Measurements from ENCODE around the gene CACHD1. TPM values are rescaled to one million over a fixed set of nuclear protein-coding genes. Genes with fewer than 3 reads are reported as not detected.

CACHD1 gene
- total RNA-seq, 2 donors from 2014 or later, result 8.6 to 12.9 TPM

DNA sequence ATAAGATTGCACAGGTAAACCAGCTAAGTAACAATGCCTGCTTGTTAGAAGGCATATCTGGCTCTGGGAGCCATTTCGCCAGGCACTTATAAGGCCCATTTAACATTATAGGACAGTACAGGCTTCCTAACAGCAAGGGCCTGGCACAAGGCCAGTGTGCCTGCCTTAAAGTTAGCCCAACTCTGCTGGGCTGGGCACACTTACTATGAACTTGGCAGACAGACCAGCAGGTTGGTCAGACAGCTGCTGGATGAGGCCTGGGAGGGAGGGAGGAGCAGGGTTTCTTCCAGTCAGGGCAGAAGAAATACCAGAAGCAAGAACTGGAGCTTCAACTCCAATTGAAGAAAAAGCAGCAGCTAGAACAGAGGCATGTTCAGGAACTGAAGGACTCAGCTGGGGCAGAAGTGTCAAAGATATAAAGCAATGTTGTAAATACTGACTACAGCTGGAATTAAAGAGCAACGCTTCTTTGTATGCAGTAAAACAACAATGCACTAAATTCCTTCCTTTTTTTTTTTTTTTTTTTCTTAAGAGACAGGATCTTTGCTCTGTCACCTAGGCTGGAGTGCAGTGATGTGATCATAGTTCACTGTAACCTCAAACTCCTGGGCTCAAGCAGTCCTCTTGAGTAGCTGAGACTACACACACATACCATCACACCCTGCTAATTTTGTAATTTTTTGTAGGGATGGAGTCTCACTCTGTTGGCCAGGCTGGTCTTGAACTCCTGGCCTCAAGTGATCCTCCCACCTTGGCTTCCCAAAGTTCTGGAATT, 4.9 kb downstream of the CACHD1 start:
- Histone ChIP-seq H3K4me1 (peaks cover 62% of the 10 kb centered on the region), H3K27ac (peak overlapping the region in 3 of 4 donors; percentile 23 to 25 (median 24)), H3K27me3 (no peaks in the 10 kb centered on the region), H3K4me3 (no peak overlapping the region), H3K9me3 (no peaks in the 10 kb centered on the region), H3K36me3 (replicated peaks in 1 of 2; ENCODE audit: insufficient read depth in 1 of 2, low read depth in 2 of 2) (no peaks in the 10 kb centered on the region)
- intact Hi-C loops (cut with DNase I), result no loop called here
- TF ChIP-seq POLR2A (IDR thresholded peaks at IDR 0.05), result no peak
- TF ChIP-seq, protein P1, sequence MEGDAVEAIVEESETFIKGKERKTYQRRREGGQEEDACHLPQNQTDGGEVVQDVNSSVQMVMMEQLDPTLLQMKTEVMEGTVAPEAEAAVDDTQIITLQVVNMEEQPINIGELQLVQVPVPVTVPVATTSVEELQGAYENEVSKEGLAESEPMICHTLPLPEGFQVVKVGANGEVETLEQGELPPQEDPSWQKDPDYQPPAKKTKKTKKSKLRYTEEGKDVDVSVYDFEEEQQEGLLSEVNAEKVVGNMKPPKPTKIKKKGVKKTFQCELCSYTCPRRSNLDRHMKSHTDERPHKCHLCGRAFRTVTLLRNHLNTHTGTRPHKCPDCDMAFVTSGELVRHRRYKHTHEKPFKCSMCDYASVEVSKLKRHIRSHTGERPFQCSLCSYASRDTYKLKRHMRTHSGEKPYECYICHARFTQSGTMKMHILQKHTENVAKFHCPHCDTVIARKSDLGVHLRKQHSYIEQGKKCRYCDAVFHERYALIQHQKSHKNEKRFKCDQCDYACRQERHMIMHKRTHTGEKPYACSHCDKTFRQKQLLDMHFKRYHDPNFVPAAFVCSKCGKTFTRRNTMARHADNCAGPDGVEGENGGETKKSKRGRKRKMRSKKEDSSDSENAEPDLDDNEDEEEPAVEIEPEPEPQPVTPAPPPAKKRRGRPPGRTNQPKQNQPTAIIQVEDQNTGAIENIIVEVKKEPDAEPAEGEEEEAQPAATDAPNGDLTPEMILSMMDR (IDR thresholded peaks at IDR 0.05), result no peak
- 40 to 53% methylated on average over 2 of the region's 2 CpGs for WGBS, 2 donors
- DNase-seq, result peak; percentile 78 to 91 (median 86)
- peak; percentile 50 for ATAC-seq

DNA sequence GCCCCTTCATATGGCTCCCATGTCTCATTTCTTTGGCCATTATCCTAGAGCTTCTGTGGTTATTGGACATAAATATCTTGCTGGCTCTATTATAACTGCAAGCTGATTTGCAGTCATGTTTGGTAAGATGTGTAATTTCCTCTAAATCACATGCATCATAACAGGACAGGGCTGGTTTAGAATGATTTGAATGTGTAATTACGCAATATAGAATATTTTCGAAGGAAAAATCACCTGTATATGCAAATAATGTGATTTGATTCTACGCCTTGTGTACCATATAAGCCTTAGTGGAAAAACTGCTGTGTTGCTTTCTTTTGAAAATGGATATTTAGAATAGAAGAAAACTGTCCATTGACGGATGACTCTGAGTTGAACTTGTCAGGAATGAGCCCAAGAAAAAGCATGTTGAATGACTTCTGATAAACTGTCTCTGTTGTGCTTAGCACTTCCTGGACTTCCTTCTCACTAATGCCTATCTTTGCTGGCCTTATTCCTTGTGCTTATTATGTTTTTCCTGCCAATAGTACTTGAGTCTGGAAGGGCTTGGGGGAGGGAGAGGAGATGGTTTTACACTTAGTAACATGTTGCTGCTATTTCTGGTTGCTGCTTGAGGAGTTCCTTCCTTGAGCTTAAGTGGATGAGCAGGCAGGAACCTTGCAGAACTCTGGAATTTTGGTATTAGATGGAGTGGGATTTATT, 6.5 kb downstream of the CACHD1 start:
- no peak overlapping the region for H3K4me3 ChIP-seq

DNA sequence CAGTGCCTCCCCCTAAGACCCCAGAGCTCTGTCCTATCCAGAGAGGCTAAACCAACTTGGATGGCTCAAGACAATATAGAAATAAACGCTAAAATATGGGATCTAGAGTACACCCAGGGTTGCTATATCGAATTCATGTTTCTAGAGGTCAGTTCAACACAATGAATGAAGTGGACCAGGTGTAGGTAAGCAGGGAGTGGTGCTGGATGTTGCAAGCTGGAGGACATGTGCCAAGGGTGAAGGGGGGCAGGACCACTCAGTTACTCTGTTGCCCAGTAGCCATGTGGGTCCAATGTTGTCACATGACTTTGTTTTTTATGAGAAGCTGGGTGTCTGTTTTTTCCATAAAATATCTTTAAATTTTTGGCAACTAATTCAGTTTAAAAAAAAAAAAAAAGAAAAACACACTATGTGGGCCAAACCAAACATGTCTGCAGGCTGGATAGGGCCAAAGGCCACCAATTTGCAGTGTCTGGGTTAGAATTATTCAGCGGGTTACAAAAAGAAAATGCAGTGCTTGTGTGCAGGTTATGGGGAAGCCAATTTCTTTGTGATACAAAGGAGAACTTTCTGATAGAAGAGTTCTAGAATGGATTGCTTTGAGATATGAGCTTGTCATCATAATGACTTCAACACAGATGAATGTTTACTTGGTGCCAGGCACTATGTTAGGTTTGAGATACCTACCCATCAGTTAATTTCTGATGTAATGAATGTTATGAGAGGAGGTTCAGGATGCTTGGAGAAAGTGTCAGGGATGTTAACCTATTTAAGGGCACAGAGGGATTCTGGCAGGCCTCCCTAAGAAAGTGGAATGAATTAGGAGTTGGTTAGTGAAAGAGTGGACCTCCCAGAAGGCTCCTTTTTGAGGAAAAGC, 8.9 kb downstream of the CACHD1 start:
- H3K9me3 ChIP-seq, result no peaks in the 10 kb centered on the region
- no peaks in the 10 kb centered on the region for H3K27me3 ChIP-seq
- no peaks in the 10 kb centered on the region for H3K36me3 ChIP-seq (replicated peaks in 1 of 2; ENCODE audit: insufficient read depth in 1 of 2, low read depth in 2 of 2)
- no peak for ATAC-seq
- H3K4me3 ChIP-seq, result no peak overlapping the region
- WGBS, 2 donors, result 43 to 56% methylated on average over 3 of the region's 3 CpGs
- TF ChIP-seq, protein P1 (IDR thresholded peaks at IDR 0.05), result no peak
- TF ChIP-seq POLR2A (IDR thresholded peaks at IDR 0.05), result no peak
- DNase-seq, result no peak
- intact Hi-C loops (cut with DNase I), result no loop called here
- no peak overlapping the region for H3K27ac ChIP-seq
- H3K4me1 ChIP-seq, result peaks cover 71% of the 10 kb centered on the region

More for the DNA sequence above, 6.5 kb downstream of the CACHD1 start:
- Histone ChIP-seq H3K4me1 (peaks cover 72% of the 10 kb centered on the region), H3K36me3 (replicated peaks in 1 of 2; ENCODE audit: insufficient read depth in 1 of 2, low read depth in 2 of 2) (no peaks in the 10 kb centered on the region), H3K27ac (peak overlapping the region in 2 of 4 donors; percentile 1 to 40), H3K9me3 (no peaks in the 10 kb centered on the region), H3K27me3 (no peaks in the 10 kb centered on the region)
- intact Hi-C loops (cut with DNase I), result no loop called here
- 49 to 64% methylated on average over 4 of the region's 4 CpGs for WGBS, 2 donors
- ATAC-seq (peak; percentile 33), DNase-seq (peak in 1 of 4 donors; percentile 13)
- TF ChIP-seq, protein P1 (IDR thresholded peaks at IDR 0.05), result no peak
- no peak for TF ChIP-seq POLR2A (IDR thresholded peaks at IDR 0.05)

DNA sequence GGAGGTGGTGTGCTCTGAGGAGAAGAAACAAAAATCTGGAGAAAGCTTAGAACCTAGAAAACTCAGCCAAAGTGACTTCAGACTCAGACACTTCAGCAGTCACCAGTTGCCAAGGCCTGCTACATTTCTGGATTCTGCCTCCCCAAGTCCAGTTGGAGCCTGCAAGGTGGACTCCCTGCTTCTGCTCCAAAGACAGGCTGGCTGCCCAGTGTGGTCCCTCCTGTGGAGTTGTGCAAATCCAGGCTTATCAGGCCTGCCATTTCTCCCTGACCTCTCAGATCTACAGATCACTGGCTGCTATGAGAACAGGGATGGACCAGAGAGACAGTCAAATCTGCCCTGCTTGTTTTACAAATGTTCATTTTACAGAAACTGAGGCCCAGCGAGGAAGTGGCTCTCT, 9.9 kb downstream of the CACHD1 start:
- DNase-seq, result no peak
- intact Hi-C loops (cut with DNase I), result no loop called here

More for the DNA sequence above, 9.9 kb downstream of the CACHD1 start:
- Histone ChIP-seq H3K4me3 (no peak overlapping the region), H3K27me3 (no peaks in the 10 kb centered on the region), H3K27ac (no peak overlapping the region), H3K36me3 (replicated peaks in 1 of 2; ENCODE audit: insufficient read depth in 1 of 2, low read depth in 2 of 2) (no peaks in the 10 kb centered on the region), H3K9me3 (no peaks in the 10 kb centered on the region), H3K4me1 (peaks cover 62% of the 10 kb centered on the region)
- ATAC-seq, result no peak
- TF ChIP-seq, protein P1 (IDR thresholded peaks at IDR 0.05), result no peak
- TF ChIP-seq POLR2A (IDR thresholded peaks at IDR 0.05), result no peak
- WGBS, 2 donors, result 86 to 94% methylated on average over 1 of the region's 1 CpG

All from body of pancreas (tissue), 4 donors.